Endodermal cell (in vitro differentiated cells): ENCODE results near the gene ABCC12. TPM values are rescaled to one million over a fixed set of nuclear protein-coding genes. Genes with fewer than 3 reads are reported as not detected.

Experiments
- DNase-seq: peaks from one replicate; pipeline ENCODE4 v3.0.0-alpha.2; 2017
- H3K27ac ChIP-seq: 2 replicates; pipeline ENCODE4 v1.5.1; 2013; ENCODE audit warnings: mild to moderate bottlenecking, low read depth, low read length, moderate library complexity
- H3K27me3 ChIP-seq: 2 replicates; pipeline ENCODE4 v1.6.1; 2013; ENCODE audit warnings: mild to moderate bottlenecking, low read length, moderate library complexity; ENCODE audit not compliant: insufficient read depth, control insufficient read depth, poor library complexity, severe bottlenecking
- H3K36me3 ChIP-seq: 2 replicates; pipeline ENCODE4 v1.7.0; 2013; ENCODE audit warnings: mild to moderate bottlenecking, low read length, moderate library complexity; ENCODE audit not compliant: control insufficient read depth, insufficient read depth
- H3K4me1 ChIP-seq: one replicate; pipeline ENCODE4 v1.7.0; 2013; ENCODE audit warnings: low read length; ENCODE audit not compliant: control insufficient read depth, insufficient read depth
- H3K4me3 ChIP-seq: 2 replicates; pipeline ENCODE4 v1.5.1; 2013; ENCODE audit warnings: mild to moderate bottlenecking, low read length, moderate library complexity
- H3K9ac ChIP-seq: 2 replicates; pipeline ENCODE4 v1.6.1; 2013; ENCODE audit warnings: mild to moderate bottlenecking, low read length, moderate library complexity; ENCODE audit not compliant: poor library complexity, severe bottlenecking; ENCODE audit errors: extremely low read depth
- H3K9me3 ChIP-seq: 2 replicates; pipeline ENCODE4 v1.6.1; 2013; ENCODE audit warnings: mild to moderate bottlenecking, low read length, moderate library complexity; ENCODE audit not compliant: control insufficient read depth
- H3K27ac Mint-ChIP-seq: 2 replicates; pipeline ENCODE4 v1.8.0; 2020; ENCODE audit warnings: mixed read lengths
- H3K27me3 Mint-ChIP-seq: 2 replicates; pipeline ENCODE4 v1.8.0; 2021; ENCODE audit warnings: mild to moderate bottlenecking, mixed read lengths; ENCODE audit not compliant: insufficient read depth
- H3K36me3 Mint-ChIP-seq: 2 replicates; pipeline ENCODE4 v1.8.0; 2020; ENCODE audit warnings: low read depth, mixed read lengths
- H3K4me1 Mint-ChIP-seq: 2 replicates; pipeline ENCODE4 v1.8.0; 2020; ENCODE audit warnings: mixed read lengths
- H3K4me3 Mint-ChIP-seq: 2 replicates; pipeline ENCODE4 v1.8.0; 2020; ENCODE audit warnings: mild to moderate bottlenecking, moderate library complexity, mixed read lengths
- H3K9me3 Mint-ChIP-seq: 2 replicates; pipeline ENCODE4 v1.8.0; 2020; ENCODE audit warnings: mild to moderate bottlenecking, mixed read lengths
- CTCF ChIP-seq: fragments of 200-600 bp; sonication (generic); conservative IDR thresholded peaks from 2 replicates; pipeline ENCODE4 v1.5.0; 2021; ENCODE audit warnings: antibody characterized with exemption, mild to moderate bottlenecking
- WGBS, 2 experiments: methylation state at CpG; one replicate each; pipeline versions ENCODE4 v1.1.5 to v1.1.7; 2013; ENCODE audit warnings: missing lambda C conversion rate in 2 of 2, mixed read lengths in 1 of 2; ENCODE audit not compliant: insufficient coverage in 1 of 2, insufficient read length in 1 of 2; 5-methylcytosine and 5-hydroxymethylcytosine counted together
- total RNA-seq, 2 donors: library from RNA; stranded (reverse); fragmentation: NEBNext Ultra II Directional in 1 of 2; extraction: Animal tissue kit (Norgen Biotek cat#: 25700) in 1 of 2; gene quantifications; 2 replicates in 1 of 2; 3 replicates in 1 of 2; pipeline ENCODE4 v1.2.1, GENCODE V29; 2021

The ABCC12 gene
- total RNA-seq, 2 donors from 2014 or later: 0.35 to 1.2 TPM

GRCh38 chr16:48146710-48147109 lies 9.1 kb downstream of the ABCC12 start:
- Histone ChIP-seq H3K27ac (no peak overlapping the region), H3K9ac (no peak overlapping the region), H3K36me3 (no peaks in the 10 kb centered on the region), H3K4me3 (no peak overlapping the region), H3K9me3 (peaks cover 4% of the 10 kb centered on the region), H3K27me3 (no peaks in the 10 kb centered on the region), H3K4me1 (no peaks in the 10 kb centered on the region)
- WGBS, 2 experiments: 99% methylated on average over 4 of the region's 4 CpGs; no CpG with 5 or more reads in 1 of the 2 experiments
- Mint-ChIP-seq H3K9me3 (no peaks in the 10 kb centered on the region), H3K4me1 (peaks cover 3% of the 10 kb centered on the region), H3K4me3 (no peak overlapping the region), H3K27me3 (no peaks in the 10 kb centered on the region), H3K27ac (no peak overlapping the region), H3K36me3 (no peaks in the 10 kb centered on the region)
- TF ChIP-seq CTCF: no peak
- no peak for DNase-seq

- Mint-ChIP-seq H3K9me3 (no peaks in the 10 kb centered on the region), H3K4me3 (no peak overlapping the region), H3K27ac (no peak overlapping the region), H3K27me3 (no peaks in the 10 kb centered on the region), H3K4me1 (peaks cover 5% of the 10 kb centered on the region), H3K36me3 (no peaks in the 10 kb centered on the region)
- H3K4me1 ChIP-seq: no peaks in the 10 kb centered on the region
- H3K9ac ChIP-seq: no peak overlapping the region
- no peak overlapping the region for H3K4me3 ChIP-seq
- no peaks in the 10 kb centered on the region for H3K27me3 ChIP-seq
- TF ChIP-seq CTCF: no peak
- H3K27ac ChIP-seq: no peak overlapping the region
- no peaks in the 10 kb centered on the region for H3K36me3 ChIP-seq
- whole genome bisulfite sequencing, 2 experiments: 97 to 100% methylated on average over 2 to 7 of the region's 7 CpGs
- DNase-seq: no peak
- H3K9me3 ChIP-seq: peaks cover 4% of the 10 kb centered on the region
Observed at GRCh38 chr16:48146131-48146530, 9.7 kb downstream of the ABCC12 start.

- Mint-ChIP-seq H3K27ac (no peak overlapping the region), H3K36me3 (no peaks in the 10 kb centered on the region), H3K9me3 (no peaks in the 10 kb centered on the region), H3K4me1 (peaks cover 8% of the 10 kb centered on the region), H3K27me3 (no peaks in the 10 kb centered on the region), H3K4me3 (no peak overlapping the region)
- no peaks in the 10 kb centered on the region for H3K36me3 ChIP-seq
- no peaks in the 10 kb centered on the region for H3K9me3 ChIP-seq
- WGBS, 2 experiments: 69 to 93% methylated on average over 4 to 9 of the region's 9 CpGs
- DNase-seq: no peak
- no peaks in the 10 kb centered on the region for H3K27me3 ChIP-seq
- no peak for TF ChIP-seq CTCF
- H3K9ac ChIP-seq: no peak overlapping the region
- no peak overlapping the region for H3K4me3 ChIP-seq
- H3K4me1 ChIP-seq: no peaks in the 10 kb centered on the region
- no peak overlapping the region for H3K27ac ChIP-seq
Observed at GRCh38 chr16:48143812-48144368, 11.9 kb downstream of the ABCC12 start.
